ENCODE measurements around the gene NDUFS8. TPM values are rescaled to one million over a fixed set of nuclear protein-coding genes. Genes with fewer than 3 reads are reported as not detected.

NDUFS8 gene
- total and polyA plus RNA-seq, 2 experiments from 2014 or later = 175 to 308 TPM

GRCh38 chr11:68032003-68032402 lies 1.5 kb downstream of the NDUFS8 start:
- Histone ChIP-seq H3K4me3 (peak overlapping the region; percentile 71; the same call in 1 of the 2 replicates), H3F3A (replicated peaks; ENCODE audit: low read depth) (peaks cover under 1% of the 10 kb centered on the region; the same call in 1 of the 2 replicates), H3K27me3 (ENCODE audit: insufficient read depth) (no peaks in the 10 kb centered on the region), H3K36me3 (ENCODE audit: insufficient read depth) (peaks cover 6% of the 10 kb centered on the region; the same call in 1 of the 2 replicates), H3K9me2 (ENCODE audit: insufficient read depth) (no peaks in the 10 kb centered on the region), H3K4me2 (no peak overlapping the region), H3K79me2 (replicated peaks; ENCODE audit: insufficient read depth) (peaks cover 13% of the 10 kb centered on the region), H3K4me1 (ENCODE audit: insufficient read depth) (peaks cover 3% of the 10 kb centered on the region; the same call in 1 of the 2 replicates), H3K27ac (ENCODE audit: low read depth) (no peak overlapping the region), H4K20me1 (replicated peaks; ENCODE audit: insufficient read depth) (no peaks in the 10 kb centered on the region), H2AFZ (no peak overlapping the region)
- peaks cover 16% of the 10 kb centered on the region for H3K4me1 Mint-ChIP-seq
- H3K27me3 Mint-ChIP-seq (ENCODE audit: insufficient read depth, low read depth, poor library complexity) = peaks cover 18% of the 10 kb centered on the region
- TF ChIP-seq, protein P1, sequence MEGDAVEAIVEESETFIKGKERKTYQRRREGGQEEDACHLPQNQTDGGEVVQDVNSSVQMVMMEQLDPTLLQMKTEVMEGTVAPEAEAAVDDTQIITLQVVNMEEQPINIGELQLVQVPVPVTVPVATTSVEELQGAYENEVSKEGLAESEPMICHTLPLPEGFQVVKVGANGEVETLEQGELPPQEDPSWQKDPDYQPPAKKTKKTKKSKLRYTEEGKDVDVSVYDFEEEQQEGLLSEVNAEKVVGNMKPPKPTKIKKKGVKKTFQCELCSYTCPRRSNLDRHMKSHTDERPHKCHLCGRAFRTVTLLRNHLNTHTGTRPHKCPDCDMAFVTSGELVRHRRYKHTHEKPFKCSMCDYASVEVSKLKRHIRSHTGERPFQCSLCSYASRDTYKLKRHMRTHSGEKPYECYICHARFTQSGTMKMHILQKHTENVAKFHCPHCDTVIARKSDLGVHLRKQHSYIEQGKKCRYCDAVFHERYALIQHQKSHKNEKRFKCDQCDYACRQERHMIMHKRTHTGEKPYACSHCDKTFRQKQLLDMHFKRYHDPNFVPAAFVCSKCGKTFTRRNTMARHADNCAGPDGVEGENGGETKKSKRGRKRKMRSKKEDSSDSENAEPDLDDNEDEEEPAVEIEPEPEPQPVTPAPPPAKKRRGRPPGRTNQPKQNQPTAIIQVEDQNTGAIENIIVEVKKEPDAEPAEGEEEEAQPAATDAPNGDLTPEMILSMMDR (conservative IDR thresholded peaks at IDR 0.05; ENCODE audit: low read depth in 2 of 2) = no peak
- no peak for TF ChIP-seq POLR2AphosphoS5 (IDR thresholded peaks at IDR 0.05; ENCODE audit: low read depth)
- TF ChIP-seq, protein P2, sequence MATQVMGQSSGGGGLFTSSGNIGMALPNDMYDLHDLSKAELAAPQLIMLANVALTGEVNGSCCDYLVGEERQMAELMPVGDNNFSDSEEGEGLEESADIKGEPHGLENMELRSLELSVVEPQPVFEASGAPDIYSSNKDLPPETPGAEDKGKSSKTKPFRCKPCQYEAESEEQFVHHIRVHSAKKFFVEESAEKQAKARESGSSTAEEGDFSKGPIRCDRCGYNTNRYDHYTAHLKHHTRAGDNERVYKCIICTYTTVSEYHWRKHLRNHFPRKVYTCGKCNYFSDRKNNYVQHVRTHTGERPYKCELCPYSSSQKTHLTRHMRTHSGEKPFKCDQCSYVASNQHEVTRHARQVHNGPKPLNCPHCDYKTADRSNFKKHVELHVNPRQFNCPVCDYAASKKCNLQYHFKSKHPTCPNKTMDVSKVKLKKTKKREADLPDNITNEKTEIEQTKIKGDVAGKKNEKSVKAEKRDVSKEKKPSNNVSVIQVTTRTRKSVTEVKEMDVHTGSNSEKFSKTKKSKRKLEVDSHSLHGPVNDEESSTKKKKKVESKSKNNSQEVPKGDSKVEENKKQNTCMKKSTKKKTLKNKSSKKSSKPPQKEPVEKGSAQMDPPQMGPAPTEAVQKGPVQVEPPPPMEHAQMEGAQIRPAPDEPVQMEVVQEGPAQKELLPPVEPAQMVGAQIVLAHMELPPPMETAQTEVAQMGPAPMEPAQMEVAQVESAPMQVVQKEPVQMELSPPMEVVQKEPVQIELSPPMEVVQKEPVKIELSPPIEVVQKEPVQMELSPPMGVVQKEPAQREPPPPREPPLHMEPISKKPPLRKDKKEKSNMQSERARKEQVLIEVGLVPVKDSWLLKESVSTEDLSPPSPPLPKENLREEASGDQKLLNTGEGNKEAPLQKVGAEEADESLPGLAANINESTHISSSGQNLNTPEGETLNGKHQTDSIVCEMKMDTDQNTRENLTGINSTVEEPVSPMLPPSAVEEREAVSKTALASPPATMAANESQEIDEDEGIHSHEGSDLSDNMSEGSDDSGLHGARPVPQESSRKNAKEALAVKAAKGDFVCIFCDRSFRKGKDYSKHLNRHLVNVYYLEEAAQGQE (IDR thresholded peaks at IDR 0.05; ENCODE audit: unreplicated experiment) = no peak
- TF ChIP-seq, protein P3, sequence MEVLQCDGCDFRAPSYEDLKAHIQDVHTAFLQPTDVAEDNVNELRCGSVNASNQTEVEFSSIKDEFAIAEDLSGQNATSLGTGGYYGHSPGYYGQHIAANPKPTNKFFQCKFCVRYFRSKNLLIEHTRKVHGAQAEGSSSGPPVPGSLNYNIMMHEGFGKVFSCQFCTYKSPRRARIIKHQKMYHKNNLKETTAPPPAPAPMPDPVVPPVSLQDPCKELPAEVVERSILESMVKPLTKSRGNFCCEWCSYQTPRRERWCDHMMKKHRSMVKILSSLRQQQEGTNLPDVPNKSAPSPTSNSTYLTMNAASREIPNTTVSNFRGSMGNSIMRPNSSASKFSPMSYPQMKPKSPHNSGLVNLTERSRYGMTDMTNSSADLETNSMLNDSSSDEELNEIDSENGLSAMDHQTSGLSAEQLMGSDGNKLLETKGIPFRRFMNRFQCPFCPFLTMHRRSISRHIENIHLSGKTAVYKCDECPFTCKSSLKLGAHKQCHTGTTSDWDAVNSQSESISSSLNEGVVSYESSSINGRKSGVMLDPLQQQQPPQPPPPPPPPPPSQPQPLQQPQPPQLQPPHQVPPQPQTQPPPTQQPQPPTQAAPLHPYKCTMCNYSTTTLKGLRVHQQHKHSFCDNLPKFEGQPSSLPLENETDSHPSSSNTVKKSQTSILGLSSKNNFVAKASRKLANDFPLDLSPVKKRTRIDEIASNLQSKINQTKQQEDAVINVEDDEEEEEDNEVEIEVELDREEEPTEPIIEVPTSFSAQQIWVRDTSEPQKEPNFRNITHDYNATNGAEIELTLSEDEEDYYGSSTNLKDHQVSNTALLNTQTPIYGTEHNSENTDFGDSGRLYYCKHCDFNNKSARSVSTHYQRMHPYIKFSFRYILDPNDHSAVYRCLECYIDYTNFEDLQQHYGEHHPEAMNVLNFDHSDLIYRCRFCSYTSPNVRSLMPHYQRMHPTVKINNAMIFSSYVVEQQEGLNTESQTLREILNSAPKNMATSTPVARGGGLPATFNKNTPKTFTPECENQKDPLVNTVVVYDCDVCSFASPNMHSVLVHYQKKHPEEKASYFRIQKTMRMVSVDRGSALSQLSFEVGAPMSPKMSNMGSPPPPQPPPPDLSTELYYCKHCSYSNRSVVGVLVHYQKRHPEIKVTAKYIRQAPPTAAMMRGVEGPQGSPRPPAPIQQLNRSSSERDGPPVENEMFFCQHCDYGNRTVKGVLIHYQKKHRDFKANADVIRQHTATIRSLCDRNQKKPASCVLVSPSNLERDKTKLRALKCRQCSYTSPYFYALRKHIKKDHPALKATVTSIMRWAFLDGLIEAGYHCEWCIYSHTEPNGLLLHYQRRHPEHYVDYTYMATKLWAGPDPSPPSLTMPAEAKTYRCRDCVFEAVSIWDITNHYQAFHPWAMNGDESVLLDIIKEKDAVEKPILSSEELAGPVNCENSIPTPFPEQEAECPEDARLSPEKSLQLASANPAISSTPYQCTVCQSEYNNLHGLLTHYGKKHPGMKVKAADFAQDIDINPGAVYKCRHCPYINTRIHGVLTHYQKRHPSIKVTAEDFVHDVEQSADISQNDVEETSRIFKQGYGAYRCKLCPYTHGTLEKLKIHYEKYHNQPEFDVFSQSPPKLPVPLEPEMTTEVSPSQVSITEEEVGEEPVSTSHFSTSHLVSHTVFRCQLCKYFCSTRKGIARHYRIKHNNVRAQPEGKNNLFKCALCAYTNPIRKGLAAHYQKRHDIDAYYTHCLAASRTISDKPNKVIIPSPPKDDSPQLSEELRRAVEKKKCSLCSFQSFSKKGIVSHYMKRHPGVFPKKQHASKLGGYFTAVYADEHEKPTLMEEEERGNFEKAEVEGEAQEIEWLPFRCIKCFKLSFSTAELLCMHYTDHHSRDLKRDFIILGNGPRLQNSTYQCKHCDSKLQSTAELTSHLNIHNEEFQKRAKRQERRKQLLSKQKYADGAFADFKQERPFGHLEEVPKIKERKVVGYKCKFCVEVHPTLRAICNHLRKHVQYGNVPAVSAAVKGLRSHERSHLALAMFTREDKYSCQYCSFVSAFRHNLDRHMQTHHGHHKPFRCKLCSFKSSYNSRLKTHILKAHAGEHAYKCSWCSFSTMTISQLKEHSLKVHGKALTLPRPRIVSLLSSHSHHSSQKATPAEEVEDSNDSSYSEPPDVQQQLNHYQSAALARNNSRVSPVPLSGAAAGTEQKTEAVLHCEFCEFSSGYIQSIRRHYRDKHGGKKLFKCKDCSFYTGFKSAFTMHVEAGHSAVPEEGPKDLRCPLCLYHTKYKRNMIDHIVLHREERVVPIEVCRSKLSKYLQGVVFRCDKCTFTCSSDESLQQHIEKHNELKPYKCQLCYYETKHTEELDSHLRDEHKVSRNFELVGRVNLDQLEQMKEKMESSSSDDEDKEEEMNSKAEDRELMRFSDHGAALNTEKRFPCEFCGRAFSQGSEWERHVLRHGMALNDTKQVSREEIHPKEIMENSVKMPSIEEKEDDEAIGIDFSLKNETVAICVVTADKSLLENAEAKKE (CRISPR knock-in tag; IDR thresholded peaks at IDR 0.05) = no peak
- no peak for TF ChIP-seq ETS1 (IDR thresholded peaks at IDR 0.05)
- TF ChIP-seq CREB1 (CRISPR knock-in tag; IDR thresholded peaks at IDR 0.05; ENCODE audit: low read depth) = no peak
- no peak for TF ChIP-seq EZH2phosphoT487 (IDR thresholded peaks at IDR 0.05; ENCODE audit: unreplicated experiment)
- no peak for TF ChIP-seq ZNF331 (CRISPR knock-in tag; IDR thresholded peaks at IDR 0.05; ENCODE audit: low read depth)
- no peak for TF ChIP-seq STAT1 (IDR thresholded peaks at IDR 0.05; ENCODE audit: unreplicated experiment)
- no peak for TF ChIP-seq NANOG (IDR thresholded peaks at IDR 0.05; ENCODE audit: borderline replicate concordance)
- no peak for TF ChIP-seq ZNF114 (CRISPR knock-in tag; IDR thresholded peaks at IDR 0.05)
- no peak for TF ChIP-seq EZH2 (IDR thresholded peaks at IDR 0.05; ENCODE audit: low read depth, unreplicated experiment)
- no peak for TF ChIP-seq JUNB (IDR thresholded peaks at IDR 0.05; ENCODE audit: unreplicated experiment)
- no peaks in the 10 kb centered on the region for H3K9me3 Mint-ChIP-seq
- peak overlapping the region; percentile 94 for H3K4me3 Mint-ChIP-seq
- ATAC-seq = no peak
- peaks cover 15% of the 10 kb centered on the region for H3K36me3 Mint-ChIP-seq (ENCODE audit: low read depth)
- no peak for DNase-seq (ENCODE audit: low spot score)
- no peak overlapping the region for H3K27ac Mint-ChIP-seq

Data from GM23338 (cell line).